WI38 (cell line): ENCODE results near the gene TTYH3.

Experiments
- H3K4me3 ChIP-seq: 2 replicates; pipeline ENCODE4 v1.5.1; 2011; ENCODE audit warnings: low read depth, mild to moderate bottlenecking, control low read depth, low read length
- CTCF ChIP-seq: IDR thresholded peaks from 2 replicates; pipeline ENCODE4 v1.5.1; 2012; ENCODE audit warnings: low read depth, mild to moderate bottlenecking, control low read depth, low read length

The TTYH3 gene

GRCh38 chr7:2701424-2701823 is 69.6 kb downstream of the TTYH3 start:
- H3K4me3 ChIP-seq = no peak overlapping the region
- TF ChIP-seq CTCF = no peak

GRCh38 chr7:2701832-2702593 is 70.2 kb downstream of the TTYH3 start:
- TF ChIP-seq CTCF = no peak
- H3K4me3 ChIP-seq = no peak overlapping the region

GRCh38 chr7:2702594-2702957 is 70.8 kb downstream of the TTYH3 start:
- H3K4me3 ChIP-seq = no peak overlapping the region
- no peak for TF ChIP-seq CTCF

GRCh38 chr7:2705371-2706096 is 73.7 kb downstream of the TTYH3 start:
- H3K4me3 ChIP-seq = no peak overlapping the region
- TF ChIP-seq CTCF = no peak

- no peak overlapping the region for H3K4me3 ChIP-seq
- TF ChIP-seq CTCF = no peak
These were observed 74.9 kb downstream of the TTYH3 start for GRCh38 chr7:2706685-2707126.

- no peak overlapping the region for H3K4me3 ChIP-seq
- TF ChIP-seq CTCF = no peak
These were observed 75.7 kb downstream of the TTYH3 start for GRCh38 chr7:2707481-2707880.

- no peak for TF ChIP-seq CTCF
- no peak overlapping the region for H3K4me3 ChIP-seq
These were observed 76.3 kb downstream of the TTYH3 start for GRCh38 chr7:2708041-2708440.
